H9 (cell line): ENCODE measurements around the gene PASD1. TPM values are rescaled to one million over a fixed set of nuclear protein-coding genes. Genes with fewer than 3 reads are reported as not detected.

Source experiments
- DNase-seq: peaks from one replicate; pipeline ENCODE4 v3.0.0-alpha.2; 2017
- H2AFZ ChIP-seq: one replicate; pipeline ENCODE4 v1.6.1; 2013; ENCODE audit warnings: mild to moderate bottlenecking, low read length, control low read depth, moderate library complexity
- H2AK5ac ChIP-seq: 2 replicates; pipeline ENCODE4 v1.6.1; 2013; ENCODE audit warnings: low read length, control low read depth, mixed read lengths; ENCODE audit not compliant: insufficient read length
- H2BK120ac ChIP-seq: one replicate; pipeline ENCODE4 v1.6.1; 2013; ENCODE audit warnings: low read depth, mild to moderate bottlenecking, low read length, control low read depth, inconsistent platforms; ENCODE audit not compliant: poor library complexity, severe bottlenecking
- H2BK12ac ChIP-seq: 2 replicates; pipeline ENCODE4 v1.6.1; 2013; ENCODE audit warnings: low read length, control low read depth, mixed read lengths, low read depth; ENCODE audit not compliant: insufficient read length
- H2BK15ac ChIP-seq: 2 replicates; pipeline ENCODE4 v1.6.1; 2013; ENCODE audit warnings: low read depth, low read length, control low read depth
- H2BK20ac ChIP-seq: one replicate; pipeline ENCODE4 v1.6.1; 2013; ENCODE audit warnings: low read depth, mild to moderate bottlenecking, low read length, control low read depth, inconsistent platforms; ENCODE audit not compliant: poor library complexity, severe bottlenecking
- H2BK5ac ChIP-seq: 2 replicates; pipeline ENCODE4 v1.6.1; 2013; ENCODE audit warnings: low read length, control low read depth, mixed read lengths; ENCODE audit not compliant: insufficient read length
- H3K14ac ChIP-seq: 2 replicates; pipeline ENCODE4 v1.6.1; 2013; ENCODE audit warnings: low read length, control low read depth; ENCODE audit not compliant: insufficient read depth
- H3K18ac ChIP-seq: 2 replicates; pipeline ENCODE4 v1.6.1; 2013; ENCODE audit warnings: low read depth, mild to moderate bottlenecking, mixed read lengths, low read length, control low read depth; ENCODE audit not compliant: insufficient read length
- H3K23ac ChIP-seq: 2 replicates; pipeline ENCODE4 v1.6.1; 2013; ENCODE audit warnings: low read length, control low read depth, mixed read lengths, low read depth; ENCODE audit not compliant: insufficient read length
- H3K23me2 ChIP-seq: 2 replicates; pipeline ENCODE4 v1.6.1; 2013; ENCODE audit warnings: low read depth, mild to moderate bottlenecking, mixed read lengths, low read length, control low read depth; ENCODE audit not compliant: insufficient read length, poor library complexity, severe bottlenecking
- H3K27ac ChIP-seq: 2 replicates; pipeline ENCODE4 v1.5.1; 2013; ENCODE audit warnings: low read length, control low read depth, mixed read lengths, low read depth; ENCODE audit not compliant: insufficient read length
- H3K27me3 ChIP-seq: 2 replicates; pipeline ENCODE4 v1.6.1; 2013; ENCODE audit warnings: low read length, control low read depth, inconsistent platforms; ENCODE audit not compliant: insufficient read depth
- H3K4ac ChIP-seq: 2 replicates; pipeline ENCODE4 v1.6.1; 2013; ENCODE audit warnings: low read depth, mild to moderate bottlenecking, control low read depth, inconsistent platforms, low read length, moderate library complexity
- H3K4me1 ChIP-seq: 2 replicates; pipeline ENCODE4 v1.6.1; 2013; ENCODE audit warnings: low read length, control low read depth, inconsistent platforms; ENCODE audit not compliant: insufficient read depth
- H3K4me2 ChIP-seq: 2 replicates; pipeline ENCODE4 v1.6.1; 2013; ENCODE audit warnings: low read length, control low read depth, mixed read lengths; ENCODE audit not compliant: insufficient read length, insufficient read depth
- H3K56ac ChIP-seq: 2 replicates; pipeline ENCODE4 v1.6.1; 2013; ENCODE audit warnings: low read depth, mild to moderate bottlenecking, mixed read lengths, low read length, control low read depth; ENCODE audit not compliant: insufficient read length
- H3K79me1 ChIP-seq: 2 replicates; pipeline ENCODE4 v1.6.1; 2013; ENCODE audit warnings: low read depth, mild to moderate bottlenecking, moderate library complexity, low read length, control low read depth, inconsistent platforms; ENCODE audit not compliant: insufficient read depth, poor library complexity, severe bottlenecking
- H3K79me2 ChIP-seq: 2 replicates; pipeline ENCODE4 v1.6.1; 2013; ENCODE audit warnings: low read length, control low read depth, inconsistent platforms; ENCODE audit not compliant: insufficient read depth
- H3K9ac ChIP-seq: 2 replicates; pipeline ENCODE4 v1.6.1; 2013; ENCODE audit warnings: low read length, control low read depth, mixed read lengths; ENCODE audit not compliant: insufficient read length; ENCODE audit errors: extremely low read depth
- H3K9me3 ChIP-seq: one replicate; pipeline ENCODE4 v1.6.1; 2013; ENCODE audit warnings: low read depth, low read length, inconsistent platforms; ENCODE audit not compliant: control insufficient read depth
- H3T11ph ChIP-seq: one replicate; pipeline ENCODE4 v1.6.1; 2013; ENCODE audit warnings: mild to moderate bottlenecking, low read length, control low read depth, inconsistent platforms
- H4K20me1 ChIP-seq: one replicate; pipeline ENCODE4 v1.6.1; 2013; ENCODE audit not compliant: control insufficient read depth, insufficient read length, insufficient read depth
- H4K5ac ChIP-seq: 2 replicates; pipeline ENCODE4 v1.6.1; 2013; ENCODE audit warnings: low read depth, mild to moderate bottlenecking, mixed read lengths, low read length, control low read depth; ENCODE audit not compliant: insufficient read length
- H4K8ac ChIP-seq: replicated peaks from 2 replicates; pipeline ENCODE4 v1.6.1; 2013; ENCODE audit warnings: low read length, control low read depth, mixed read lengths, low read depth; ENCODE audit not compliant: insufficient read length
- H4K91ac ChIP-seq: 2 replicates; pipeline ENCODE4 v1.6.1; 2013; ENCODE audit warnings: low read depth, mild to moderate bottlenecking, moderate library complexity, mixed read lengths, low read length, control low read depth; ENCODE audit not compliant: insufficient read length
- H3K27ac Mint-ChIP-seq, 3 experiments: 2 replicates in 2 of 3; 3 replicates in 1 of 3; pipeline ENCODE4 v1.8.0; 2020 to 2021; ENCODE audit warnings: mixed read lengths in 3 of 3, mild to moderate bottlenecking in 1 of 3, moderate library complexity in 1 of 3
- H3K27me3 Mint-ChIP-seq: 2 replicates; pipeline ENCODE4 v1.8.0; 2021; ENCODE audit warnings: low read depth, mild to moderate bottlenecking, moderate library complexity, mixed read lengths
- H3K36me3 Mint-ChIP-seq, 3 experiments: 2 replicates in 2 of 3; 3 replicates in 1 of 3; pipeline ENCODE4 v1.8.0; 2020 to 2021; ENCODE audit warnings: low read depth in 3 of 3, mixed read lengths in 3 of 3; ENCODE audit not compliant: insufficient read depth in 1 of 3
- H3K4me1 Mint-ChIP-seq, 2 experiments: 2 replicates each; pipeline ENCODE4 v1.8.0; 2020; ENCODE audit warnings: mixed read lengths in 2 of 2
- H3K4me3 Mint-ChIP-seq, 2 experiments: 2 replicates in 1 of 2; 3 replicates in 1 of 2; pipeline ENCODE4 v1.8.0; 2020 to 2021; ENCODE audit warnings: mild to moderate bottlenecking in 2 of 2, mixed read lengths in 2 of 2, moderate library complexity in 1 of 2
- H3K9me3 Mint-ChIP-seq, 2 experiments: 2 replicates in 1 of 2; 3 replicates in 1 of 2; pipeline ENCODE4 v1.8.0; 2020; ENCODE audit warnings: mild to moderate bottlenecking in 2 of 2, mixed read lengths in 2 of 2, moderate library complexity in 1 of 2
- CTCF ChIP-seq: fragments of 200-600 bp; sonication (generic); conservative IDR thresholded peaks from 3 replicates; pipeline ENCODE4 v1.8.0; 2021; ENCODE audit warnings: antibody characterized with exemption, mild to moderate bottlenecking
- WGBS: extraction: QIAGEN DNeasy Blood & Tissue Kit; methylation state at CpG from one replicate; pipeline ENCODE4 v1.1.7; 2013; ENCODE audit warnings: missing lambda C conversion rate, low lambda C conversion rate, mixed read lengths; ENCODE audit not compliant: insufficient read length; ENCODE audit errors: extremely low coverage; 5-methylcytosine and 5-hydroxymethylcytosine counted together
- total RNA-seq: library from RNA; stranded (reverse); gene quantifications from 2 replicates; pipeline ENCODE4 v1.2.1, GENCODE V29; 2021

The PASD1 gene
- total RNA-seq, 1 experiment from 2014 or later: not detected

- Histone ChIP-seq H3K4me2 (no peak overlapping the region), H3K18ac (no peak overlapping the region), H2BK5ac (no peak overlapping the region), H3K79me1 (no peaks in the 10 kb centered on the region), H3K9me3 (peaks cover 68% of the 10 kb centered on the region), H3K9ac (no peak overlapping the region), H3K27me3 (no peaks in the 10 kb centered on the region), H3K4me1 (no peaks in the 10 kb centered on the region), H2AK5ac (no peak overlapping the region), H3K4ac (no peak overlapping the region), H3K27ac (no peak overlapping the region), H3T11ph (no peak overlapping the region), H4K5ac (no peak overlapping the region), H4K91ac (no peak overlapping the region), H2BK15ac (no peak overlapping the region), H2BK120ac (no peak overlapping the region), H3K56ac (no peak overlapping the region), H2AFZ (no peak overlapping the region), H2BK12ac (no peak overlapping the region), H4K8ac (no peak overlapping the region), H3K14ac (no peak overlapping the region), H3K23ac (no peak overlapping the region), H3K23me2 (no peaks in the 10 kb centered on the region), H3K79me2 (no peaks in the 10 kb centered on the region), H4K20me1 (no peaks in the 10 kb centered on the region), H2BK20ac (no peak overlapping the region)
- no CpG with 5 or more reads among the region's 1 CpG for WGBS
- no peak for DNase-seq
- Mint-ChIP-seq H3K36me3 (no peaks in the 10 kb centered on the region; a peak in 2 of 7 replicates), H3K9me3 (peaks cover 62 to 64% of the 10 kb centered on the region in 2 experiments), H3K4me1 (peaks cover 5 to 11% of the 10 kb centered on the region in 2 experiments; a peak in 3 of 4 replicates), H3K27ac (no peak overlapping the region), H3K4me3 (no peak overlapping the region), H3K27me3 (peaks cover 8% of the 10 kb centered on the region)
- no peak for TF ChIP-seq CTCF
Measured at GRCh38 chrX:151725338-151725614, 161.8 kb downstream of the PASD1 start.

Other genes with a start within 250 kb of the PASD1 start
- gene VMA21, start 166.5 kb upstream of the PASD1 start, total RNA-seq: 46.1 and 50.3 TPM in 2 replicates
- 2.7 and 4.9 TPM in 2 replicates for gene PRRG3, start 131.8 kb downstream of the PASD1 start, total RNA-seq
- gene FATE1, start 152.4 kb downstream of the PASD1 start, total RNA-seq: not detected in 2 replicates
- not detected in 2 replicates for gene CNGA2, start 171.1 kb downstream of the PASD1 start, total RNA-seq